Measurements from ENCODE around the gene CYTIP.

CYTIP gene

GRCh38 chr2:157443795-157444640 is at the start of gene CYTIP:
Gene CYTIP, minus strand, starts transcription at chr2:157444089. Its CDS starts 69 bp downstream, at chr2:157444020.
- Histone ChIP-seq H3K9me3 (ENCODE audit: control insufficient read depth in 2 of 2, low read length in 2 of 2) (no peaks in the 10 kb centered on the region), H3K4me1 (ENCODE audit: control insufficient read depth in 2 of 2, insufficient read depth in 2 of 2, low read length in 2 of 2) (peaks cover 14 to 18% of the 10 kb centered on the region in 2 donors), H3K4me3 (ENCODE audit: low read length in 2 of 2) (peak within 1 kb of the TSS; percentile 65 to 83), H3K36me3 (ENCODE audit: control insufficient read depth in 2 of 2, insufficient read depth in 2 of 2, low read length in 2 of 2) (no peaks in the 10 kb centered on the region), H3K9ac (ENCODE audit: low read depth in 1 of 2, low read length in 2 of 2) (peak within 1 kb of the TSS; percentile 71 to 79), H3K27me3 (ENCODE audit: control insufficient read depth in 2 of 2, insufficient read depth in 2 of 2, low read length in 2 of 2) (no peaks in the 10 kb centered on the region), H3K27ac (ENCODE audit: low read depth in 2 of 2, low read length in 2 of 2) (peak within 1 kb of the TSS; percentile 88 to 90)

DNA sequence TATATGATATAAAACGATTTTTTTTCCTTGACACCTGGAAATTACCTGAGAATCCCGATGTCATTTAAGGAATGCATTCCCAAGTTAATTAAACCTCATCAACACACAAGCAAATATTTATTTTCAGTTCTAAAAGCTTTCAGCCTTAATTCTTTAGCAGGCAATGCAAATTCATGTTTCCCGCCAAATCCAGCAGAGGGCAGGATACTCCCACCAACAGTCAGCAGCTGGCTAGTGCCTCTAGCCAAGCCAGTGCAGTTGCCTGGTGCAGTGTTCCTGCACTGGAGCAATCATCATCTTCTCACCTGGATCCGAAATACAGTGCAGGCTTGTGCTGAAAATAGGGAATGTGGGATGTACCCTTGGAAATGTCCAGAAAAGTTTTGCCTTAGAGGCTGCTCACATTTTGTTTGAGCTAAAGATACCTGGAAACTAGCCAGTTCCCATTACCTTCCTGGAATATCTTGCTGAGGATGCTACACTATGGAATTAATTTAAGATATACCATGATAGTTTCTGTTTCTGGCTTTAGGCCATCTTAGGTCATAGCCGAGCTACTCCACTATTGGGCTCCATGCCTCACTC is 48.4 kb upstream of the CYTIP start:
- no peaks in the 10 kb centered on the region for H3K27me3 ChIP-seq (ENCODE audit: control insufficient read depth in 2 of 2, insufficient read depth in 2 of 2, low read length in 2 of 2)
- H3K9me3 ChIP-seq (ENCODE audit: control insufficient read depth in 2 of 2, low read length in 2 of 2), result no peaks in the 10 kb centered on the region
- H3K9ac ChIP-seq (ENCODE audit: low read depth in 1 of 2, low read length in 2 of 2), result no peak overlapping the region
- peaks cover 0 to 10% of the 10 kb centered on the region in 2 donors for H3K4me1 ChIP-seq (ENCODE audit: control insufficient read depth in 2 of 2, insufficient read depth in 2 of 2, low read length in 2 of 2)
- no peak overlapping the region for H3K4me3 ChIP-seq (ENCODE audit: low read length in 2 of 2)
- H3K27ac ChIP-seq (ENCODE audit: low read depth in 2 of 2, low read length in 2 of 2), result no peak overlapping the region
- no peaks in the 10 kb centered on the region for H3K36me3 ChIP-seq (ENCODE audit: control insufficient read depth in 2 of 2, insufficient read depth in 2 of 2, low read length in 2 of 2)

GRCh38 chr2:157489983-157490382 is 46.1 kb upstream of the CYTIP start:
- H3K4me3 ChIP-seq (ENCODE audit: low read length in 2 of 2), result no peak overlapping the region
- H3K4me1 ChIP-seq (ENCODE audit: control insufficient read depth in 2 of 2, insufficient read depth in 2 of 2, low read length in 2 of 2), result peaks cover 0 to 10% of the 10 kb centered on the region in 2 donors
- H3K36me3 ChIP-seq (ENCODE audit: control insufficient read depth in 2 of 2, insufficient read depth in 2 of 2, low read length in 2 of 2), result no peaks in the 10 kb centered on the region
- no peaks in the 10 kb centered on the region for H3K9me3 ChIP-seq (ENCODE audit: control insufficient read depth in 2 of 2, low read length in 2 of 2)
- H3K27ac ChIP-seq (ENCODE audit: low read depth in 2 of 2, low read length in 2 of 2), result no peak overlapping the region
- H3K27me3 ChIP-seq (ENCODE audit: control insufficient read depth in 2 of 2, insufficient read depth in 2 of 2, low read length in 2 of 2), result no peaks in the 10 kb centered on the region
- no peak overlapping the region for H3K9ac ChIP-seq (ENCODE audit: low read depth in 1 of 2, low read length in 2 of 2)

DNA sequence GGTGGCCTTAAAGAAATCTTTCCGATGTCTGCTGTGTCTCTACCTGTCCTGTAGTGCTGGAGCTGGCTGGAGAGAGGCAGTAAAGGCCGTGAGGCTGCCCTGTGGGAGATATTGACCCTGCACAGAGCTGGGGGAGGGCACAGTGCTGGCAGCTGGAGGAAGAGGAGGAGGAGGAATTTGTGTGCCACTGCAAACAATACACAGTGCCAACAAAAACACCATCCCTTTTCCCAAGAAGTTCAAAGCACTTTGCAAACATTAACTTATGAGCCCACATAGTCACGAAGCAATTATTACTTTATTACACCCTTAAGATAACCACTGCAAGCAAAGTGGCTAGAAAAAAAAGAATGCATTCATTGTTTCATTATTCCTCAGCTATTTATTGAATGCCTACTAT is 45.0 kb upstream of the CYTIP start:
- Histone ChIP-seq H3K27ac (ENCODE audit: low read depth in 2 of 2, low read length in 2 of 2) (no peak overlapping the region), H3K4me1 (ENCODE audit: control insufficient read depth in 2 of 2, insufficient read depth in 2 of 2, low read length in 2 of 2) (peaks cover 0 to 10% of the 10 kb centered on the region in 2 donors), H3K27me3 (ENCODE audit: control insufficient read depth in 2 of 2, insufficient read depth in 2 of 2, low read length in 2 of 2) (no peaks in the 10 kb centered on the region), H3K36me3 (ENCODE audit: control insufficient read depth in 2 of 2, insufficient read depth in 2 of 2, low read length in 2 of 2) (no peaks in the 10 kb centered on the region), H3K9me3 (ENCODE audit: control insufficient read depth in 2 of 2, low read length in 2 of 2) (no peaks in the 10 kb centered on the region), H3K9ac (ENCODE audit: low read depth in 1 of 2, low read length in 2 of 2) (no peak overlapping the region), H3K4me3 (ENCODE audit: low read length in 2 of 2) (no peak overlapping the region)

- H3K4me1 ChIP-seq (ENCODE audit: control insufficient read depth in 2 of 2, insufficient read depth in 2 of 2, low read length in 2 of 2), result peaks cover 0 to 10% of the 10 kb centered on the region in 2 donors
- no peak overlapping the region for H3K9ac ChIP-seq (ENCODE audit: low read depth in 1 of 2, low read length in 2 of 2)
- no peak overlapping the region for H3K27ac ChIP-seq (ENCODE audit: low read depth in 2 of 2, low read length in 2 of 2)
- no peaks in the 10 kb centered on the region for H3K27me3 ChIP-seq (ENCODE audit: control insufficient read depth in 2 of 2, insufficient read depth in 2 of 2, low read length in 2 of 2)
- no peaks in the 10 kb centered on the region for H3K36me3 ChIP-seq (ENCODE audit: control insufficient read depth in 2 of 2, insufficient read depth in 2 of 2, low read length in 2 of 2)
- H3K9me3 ChIP-seq (ENCODE audit: control insufficient read depth in 2 of 2, low read length in 2 of 2), result no peaks in the 10 kb centered on the region
- no peak overlapping the region for H3K4me3 ChIP-seq (ENCODE audit: low read length in 2 of 2)
Measured at GRCh38 chr2:157487747-157488146, 43.9 kb upstream of the CYTIP start.

DNA sequence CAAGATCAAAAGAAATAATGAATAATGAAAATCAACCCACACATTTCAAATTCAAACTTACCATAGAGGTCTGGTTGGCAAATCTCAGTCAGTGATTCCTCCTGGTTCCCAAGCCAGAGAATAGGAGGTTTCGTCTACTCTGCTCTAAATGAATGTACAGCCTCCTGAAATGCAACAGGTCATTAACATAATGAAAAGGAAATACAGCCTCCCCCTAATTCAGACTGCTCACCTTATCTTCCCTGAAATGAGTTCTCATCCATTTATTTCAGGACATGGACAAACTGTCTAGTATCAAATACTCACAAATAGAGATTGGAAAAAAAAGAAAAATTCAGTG is 43.4 kb upstream of the CYTIP start:
- Histone ChIP-seq H3K36me3 (ENCODE audit: control insufficient read depth in 2 of 2, insufficient read depth in 2 of 2, low read length in 2 of 2) (no peaks in the 10 kb centered on the region), H3K9me3 (ENCODE audit: control insufficient read depth in 2 of 2, low read length in 2 of 2) (no peaks in the 10 kb centered on the region), H3K4me1 (ENCODE audit: control insufficient read depth in 2 of 2, insufficient read depth in 2 of 2, low read length in 2 of 2) (peaks cover 0 to 10% of the 10 kb centered on the region in 2 donors), H3K4me3 (ENCODE audit: low read length in 2 of 2) (no peak overlapping the region), H3K9ac (ENCODE audit: low read depth in 1 of 2, low read length in 2 of 2) (no peak overlapping the region), H3K27me3 (ENCODE audit: control insufficient read depth in 2 of 2, insufficient read depth in 2 of 2, low read length in 2 of 2) (no peaks in the 10 kb centered on the region), H3K27ac (ENCODE audit: low read depth in 2 of 2, low read length in 2 of 2) (no peak overlapping the region)

- H3K27ac ChIP-seq (ENCODE audit: low read depth in 2 of 2, low read length in 2 of 2), result no peak overlapping the region
- H3K9me3 ChIP-seq (ENCODE audit: control insufficient read depth in 2 of 2, low read length in 2 of 2), result no peaks in the 10 kb centered on the region
- no peak overlapping the region for H3K4me3 ChIP-seq (ENCODE audit: low read length in 2 of 2)
- peaks cover 0 to 10% of the 10 kb centered on the region in 2 donors for H3K4me1 ChIP-seq (ENCODE audit: control insufficient read depth in 2 of 2, insufficient read depth in 2 of 2, low read length in 2 of 2)
- H3K27me3 ChIP-seq (ENCODE audit: control insufficient read depth in 2 of 2, insufficient read depth in 2 of 2, low read length in 2 of 2), result no peaks in the 10 kb centered on the region
- H3K36me3 ChIP-seq (ENCODE audit: control insufficient read depth in 2 of 2, insufficient read depth in 2 of 2, low read length in 2 of 2), result no peaks in the 10 kb centered on the region
- no peak overlapping the region for H3K9ac ChIP-seq (ENCODE audit: low read depth in 1 of 2, low read length in 2 of 2)
Measured at GRCh38 chr2:157486596-157487270, 42.8 kb upstream of the CYTIP start.

- H3K27ac ChIP-seq (ENCODE audit: low read depth in 2 of 2, low read length in 2 of 2), result no peak overlapping the region
- no peaks in the 10 kb centered on the region for H3K36me3 ChIP-seq (ENCODE audit: control insufficient read depth in 2 of 2, insufficient read depth in 2 of 2, low read length in 2 of 2)
- H3K4me3 ChIP-seq (ENCODE audit: low read length in 2 of 2), result no peak overlapping the region
- H3K9ac ChIP-seq (ENCODE audit: low read depth in 1 of 2, low read length in 2 of 2), result no peak overlapping the region
- H3K4me1 ChIP-seq (ENCODE audit: control insufficient read depth in 2 of 2, insufficient read depth in 2 of 2, low read length in 2 of 2), result no peaks in the 10 kb centered on the region
- H3K27me3 ChIP-seq (ENCODE audit: control insufficient read depth in 2 of 2, insufficient read depth in 2 of 2, low read length in 2 of 2), result no peaks in the 10 kb centered on the region
- H3K9me3 ChIP-seq (ENCODE audit: control insufficient read depth in 2 of 2, low read length in 2 of 2), result no peaks in the 10 kb centered on the region
Measured at GRCh38 chr2:157480182-157480961, 36.5 kb upstream of the CYTIP start.

DNA sequence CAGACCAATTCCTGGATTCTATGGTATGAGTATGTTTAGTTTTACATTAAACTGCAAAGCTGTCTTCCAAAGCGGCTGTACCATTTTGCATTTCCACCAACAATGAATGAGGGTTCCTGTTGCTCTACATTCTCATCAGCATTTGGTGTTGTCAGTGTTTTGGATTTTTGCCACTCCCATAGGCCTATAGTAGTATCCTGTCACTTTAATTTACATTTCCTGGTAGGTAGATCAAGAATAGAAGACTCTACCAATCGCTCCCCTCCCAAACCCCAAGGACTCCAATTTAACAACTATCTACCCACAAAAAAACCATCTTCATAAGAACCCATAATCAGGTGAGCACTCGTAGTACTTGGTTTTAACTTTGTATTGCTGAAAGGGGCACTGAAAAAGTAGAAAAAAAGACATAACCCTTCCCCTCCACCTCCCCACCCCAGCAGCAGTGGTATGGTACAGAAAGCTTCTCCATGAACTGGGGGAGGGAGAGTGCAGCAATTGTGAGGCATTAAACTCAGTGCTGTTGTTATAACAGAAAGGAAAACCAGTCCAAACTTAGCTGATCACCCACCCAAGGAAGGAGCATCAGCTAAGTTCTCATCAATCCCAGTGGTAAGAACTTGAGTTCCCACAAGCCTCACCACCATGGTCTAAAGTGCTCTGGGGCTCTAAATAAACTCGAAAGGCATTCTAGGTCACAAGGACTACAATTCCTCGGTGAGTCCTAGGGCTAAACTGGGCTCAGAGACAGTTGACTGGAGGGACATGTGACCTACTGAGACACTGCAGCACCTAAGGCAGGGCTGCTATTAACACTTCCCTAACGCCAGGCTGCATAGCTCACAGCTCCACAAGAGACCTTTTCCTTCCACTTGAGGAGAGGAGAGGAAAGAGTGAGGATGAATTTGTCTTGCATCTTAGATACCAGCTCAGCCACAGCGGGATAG is 35.5 kb upstream of the CYTIP start:
- no peaks in the 10 kb centered on the region for H3K9me3 ChIP-seq (ENCODE audit: control insufficient read depth in 2 of 2, low read length in 2 of 2)
- no peak overlapping the region for H3K9ac ChIP-seq (ENCODE audit: low read depth in 1 of 2, low read length in 2 of 2)
- no peaks in the 10 kb centered on the region for H3K36me3 ChIP-seq (ENCODE audit: control insufficient read depth in 2 of 2, insufficient read depth in 2 of 2, low read length in 2 of 2)
- no peak overlapping the region for H3K4me3 ChIP-seq (ENCODE audit: low read length in 2 of 2)
- H3K4me1 ChIP-seq (ENCODE audit: control insufficient read depth in 2 of 2, insufficient read depth in 2 of 2, low read length in 2 of 2), result no peaks in the 10 kb centered on the region
- H3K27ac ChIP-seq (ENCODE audit: low read depth in 2 of 2, low read length in 2 of 2), result no peak overlapping the region
- no peaks in the 10 kb centered on the region for H3K27me3 ChIP-seq (ENCODE audit: control insufficient read depth in 2 of 2, insufficient read depth in 2 of 2, low read length in 2 of 2)
